Activated CD4-positive, alpha-beta T cell treated with anti-CD3 and anti-CD28 coated beads, Interleukin-2, amount 50 U/mL, for 24 hours (primary cell): ENCODE measurements around the gene HRCT1.
"Not testable (repeated sequence)": the region's sequence is repeated elsewhere in the genome, so short reads cannot be mapped to it uniquely, and the experiment has no call there.

Experiments
- DNase-seq, 2 donors: peaks; one replicate each; pipeline ENCODE4 v3.0.0-alpha.2; 2020; ENCODE audit warnings: low read depth in 1 of 2, low spot score in 1 of 2

HRCT1 gene

GRCh38 chr9:35905912-35906679, at the start of gene HRCT1:
TSS of gene HRCT1 (plus strand) at chr9:35906202. CDS start at chr9:35906288, 86 bp downstream.
- DNase-seq: no peak

- DNase-seq: no peak
Observed at GRCh38 chr9:35856206-35856605, 49.8 kb upstream of the HRCT1 start.

GRCh38 chr9:35856882-35857281, 49.1 kb upstream of the HRCT1 start:
- DNase-seq: no peak

GRCh38 chr9:35858458-35858857, 47.5 kb upstream of the HRCT1 start:
- DNase-seq: no peak

GRCh38 chr9:35859310-35859989, 46.6 kb upstream of the HRCT1 start:
- no peak for DNase-seq

- DNase-seq: no peak
Observed at GRCh38 chr9:35859990-35860339, 46.0 kb upstream of the HRCT1 start.

- no peak for DNase-seq
Observed at GRCh38 chr9:35861161-35861897, 44.7 kb upstream of the HRCT1 start.

GRCh38 chr9:35862328-35862727, 43.7 kb upstream of the HRCT1 start:
- no peak for DNase-seq

- DNase-seq: no peak
Observed at GRCh38 chr9:35863583-35863982, 42.4 kb upstream of the HRCT1 start.

GRCh38 chr9:35864695-35865255, 41.2 kb upstream of the HRCT1 start:
- DNase-seq: no peak

- DNase-seq: no peak
Observed at GRCh38 chr9:35867538-35867937, 38.5 kb upstream of the HRCT1 start.

- DNase-seq: no peak
Observed at GRCh38 chr9:35868933-35869332, 37.1 kb upstream of the HRCT1 start.

GRCh38 chr9:35869621-35870216, 36.3 kb upstream of the HRCT1 start:
- no peak for DNase-seq

GRCh38 chr9:35870351-35870923, 35.6 kb upstream of the HRCT1 start, which contains the start of gene OR13J1:
TSS of gene OR13J1 (minus strand) at chr9:35870401. CDS start at chr9:35870401, 0 bp downstream.
- DNase-seq: no peak

- no peak for DNase-seq
Observed at GRCh38 chr9:35871545-35871944, 34.5 kb upstream of the HRCT1 start.

GRCh38 chr9:35872505-35872904, 33.5 kb upstream of the HRCT1 start:
- no peak for DNase-seq

- DNase-seq: peak; percentile 57 to 72
Observed at GRCh38 chr9:35882263-35882848, 23.6 kb upstream of the HRCT1 start.

- DNase-seq: no peak
Observed at GRCh38 chr9:35882996-35883395, 23.0 kb upstream of the HRCT1 start.

- not testable (repeated sequence) for DNase-seq
Observed at GRCh38 chr9:35884908-35885307, 21.1 kb upstream of the HRCT1 start.

GRCh38 chr9:35891646-35892045, 14.4 kb upstream of the HRCT1 start:
- no peak for DNase-seq
